HepG2 (cell line): Measurements from ENCODE around the gene BTBD17. TPM values are rescaled to one million over a fixed set of nuclear protein-coding genes. Genes with fewer than 3 reads are reported as not detected.

Experiments
- BHLHE40 ChIP-seq: IDR thresholded peaks from 2 replicates; pipeline ENCODE4 v1.6.1; 2011; ENCODE audit warnings: low read length, improper control_type of control experiment
- CEBPG ChIP-seq: IDR thresholded peaks from 2 replicates; pipeline ENCODE4 v1.6.1; 2016
- ETS1 ChIP-seq: sonication (generic); formaldehyde crosslinking; IDR thresholded peaks from 2 replicates; pipeline ENCODE4 v1.4.0; 2020; ENCODE audit warnings: missing genetic modification reagents
- FIP1L1 ChIP-seq: fragments of 200-400 bp; formaldehyde crosslinking; IDR thresholded peaks from 2 replicates; pipeline ENCODE4 v1.6.1; 2018; ENCODE audit warnings: low read depth, mild to moderate bottlenecking, low read length, moderate library complexity, borderline replicate concordance; ENCODE audit not compliant: insufficient read depth
- HINFP ChIP-seq: sonication (generic); formaldehyde crosslinking; IDR thresholded peaks from 2 replicates; pipeline ENCODE4 v1.4.0; 2020; ENCODE audit warnings: low read depth, mild to moderate bottlenecking, missing genetic modification reagents
- KDM1A ChIP-seq: IDR thresholded peaks from 2 replicates; pipeline ENCODE4 v1.6.1; 2016; ENCODE audit warnings: missing compliant biosample characterization
- MAFK ChIP-seq, 2 experiments: IDR thresholded peaks in 1 of 2; conservative IDR thresholded peaks in 1 of 2; 2 replicates each; pipeline ENCODE4 v1.6.1; 2011; ENCODE audit warnings: improper control_type of control experiment in 2 of 2, low read length in 2 of 2
- MED13 ChIP-seq: sonication (generic); formaldehyde crosslinking; IDR thresholded peaks from 2 replicates; pipeline ENCODE4 v1.5.0; 2020; ENCODE audit warnings: missing genetic modification reagents
- MZF1 ChIP-seq: sonication (generic); formaldehyde crosslinking; IDR thresholded peaks from 2 replicates; pipeline ENCODE4 v1.8.1; 2023; ENCODE audit warnings: mild to moderate bottlenecking, missing genetic modification reagents, borderline replicate concordance
- PLRG1 ChIP-seq: fragments of 450-650 bp; conservative IDR thresholded peaks from 2 replicates; pipeline ENCODE4 v1.6.1; 2016
- POGZ ChIP-seq: sonication (generic); formaldehyde crosslinking; IDR thresholded peaks from 2 replicates; pipeline ENCODE4 v1.4.0; 2020; ENCODE audit warnings: mild to moderate bottlenecking, missing genetic modification reagents
- POLR2G ChIP-seq: fragments of 200-400 bp; formaldehyde crosslinking; IDR thresholded peaks from 2 replicates; pipeline ENCODE4 v1.6.1; 2018; ENCODE audit warnings: mild to moderate bottlenecking, low read depth, low read length, moderate library complexity
- RXRB ChIP-seq: IDR thresholded peaks from 2 replicates; pipeline ENCODE4 v1.6.1; 2016; ENCODE audit warnings: borderline replicate concordance, missing genetic modification reagents, missing compliant biosample characterization
- SIN3A ChIP-seq: IDR thresholded peaks from 2 replicates; pipeline ENCODE4 v1.6.1; 2011; ENCODE audit warnings: low read depth, mild to moderate bottlenecking, control low read depth, low read length, borderline replicate concordance
- SNAI1 ChIP-seq: sonication (generic); formaldehyde crosslinking; IDR thresholded peaks from 2 replicates; pipeline ENCODE4 v1.5.0; 2020; ENCODE audit warnings: mild to moderate bottlenecking, missing genetic modification reagents, borderline replicate concordance
- SRSF1 ChIP-seq: fragments of 200-400 bp; formaldehyde crosslinking; optimal IDR thresholded peaks from 2 replicates; pipeline ENCODE3; 2017; ENCODE audit warnings: mild to moderate bottlenecking, low read depth, low read length, moderate library complexity
- SRSF9 ChIP-seq: fragments of 200-400 bp; formaldehyde crosslinking; IDR thresholded peaks from 2 replicates; pipeline ENCODE4 v1.6.1; 2018; ENCODE audit warnings: borderline replicate concordance, mild to moderate bottlenecking, low read depth, low read length; ENCODE audit not compliant: insufficient read depth, poor library complexity, severe bottlenecking
- YY1 ChIP-seq: IDR thresholded peaks from 2 replicates; pipeline ENCODE4 v1.6.1; 2011; ENCODE audit warnings: low read length, low read depth, moderate library complexity, mild to moderate bottlenecking; ENCODE audit not compliant: insufficient read depth, insufficient replicate concordance
- ZFP41 ChIP-seq: sonication (generic); formaldehyde crosslinking; IDR thresholded peaks from 2 replicates; pipeline ENCODE4 v1.4.0; 2020; ENCODE audit warnings: mild to moderate bottlenecking, missing genetic modification reagents, borderline replicate concordance
- ZNF160 ChIP-seq: sonication (generic); formaldehyde crosslinking; IDR thresholded peaks from 2 replicates; pipeline ENCODE4 v1.8.0; 2022; ENCODE audit warnings: mild to moderate bottlenecking, inconsistent platforms, missing genetic modification reagents
- ZNF33B ChIP-seq: sonication (generic); formaldehyde crosslinking; IDR thresholded peaks from 2 replicates; pipeline ENCODE4 v1.5.1; 2020; ENCODE audit warnings: mild to moderate bottlenecking, missing genetic modification reagents
- ZNF550 ChIP-seq: sonication (generic); formaldehyde crosslinking; IDR thresholded peaks from 2 replicates; pipeline ENCODE4 v1.4.0; 2020; ENCODE audit warnings: mild to moderate bottlenecking, missing genetic modification reagents, borderline replicate concordance
- ZNF569 ChIP-seq: sonication (generic); formaldehyde crosslinking; IDR thresholded peaks from 2 replicates; pipeline ENCODE4 v1.5.0; 2020; ENCODE audit warnings: mild to moderate bottlenecking, missing genetic modification reagents, moderate library complexity, borderline replicate concordance
- ZNF672 ChIP-seq: sonication (generic); formaldehyde crosslinking; IDR thresholded peaks from 2 replicates; pipeline ENCODE4 v1.8.1; 2022; ENCODE audit warnings: missing genetic modification reagents
- ZNF780A ChIP-seq: sonication (generic); formaldehyde crosslinking; IDR thresholded peaks from 2 replicates; pipeline ENCODE4 v1.8.0; 2022; ENCODE audit warnings: mild to moderate bottlenecking, missing genetic modification reagents, moderate library complexity
- ZSCAN12 ChIP-seq: sonication (generic); formaldehyde crosslinking; IDR thresholded peaks from 2 replicates; pipeline ENCODE4 v1.9.0; 2021; ENCODE audit warnings: mild to moderate bottlenecking, missing genetic modification reagents
- polyA plus RNA-seq, 8 experiments: library from polyadenylated mRNA; depleted of rRNA in 3 of 8; stranded (reverse) in 7 of 8; unstranded in 1 of 8; fragments of >200 nt; fragmentation: Illumina TruSeq in 4 of 8; extraction: Trizol in 4 of 8; gene quantifications; 2 replicates each; pipeline versions ENCODE4 v1.2.1 to v1.2.3, GENCODE V29; 2011 to 2016; ENCODE audit warnings: low read depth in 4 of 8, missing spikeins in 1 of 8, mixed read lengths in 1 of 8; ENCODE audit not compliant: insufficient read depth in 1 of 8
- total RNA-seq, 5 experiments: library from RNA; depleted of rRNA; stranded (reverse); fragments of >200 nt; fragmentation: Illumina TruSeq; extraction: Trizol; gene quantifications; 2 replicates each; pipeline ENCODE4 v1.2.3, GENCODE V29; 2016; ENCODE audit warnings: low read depth in 1 of 5
- TF ChIP-seq, protein P1 (sequence below): sonication (generic); formaldehyde crosslinking; conservative IDR thresholded peaks from 2 replicates; pipeline ENCODE4 v1.8.0; 2022; ENCODE audit warnings: missing genetic modification reagents
- TF ChIP-seq, protein P2 (sequence below): sonication (generic); formaldehyde crosslinking; IDR thresholded peaks from 2 replicates; pipeline ENCODE4 v1.8.1; 2023; ENCODE audit warnings: mild to moderate bottlenecking, missing genetic modification reagents

BTBD17 gene
- total and polyA plus RNA-seq, 2 of the 13 experiments (the other 11 are each of a cell fraction or from before 2014, with no cell fraction given) = not detected

- no peak for TF ChIP-seq ZNF160 (CRISPR knock-in tag)
- no peak for TF ChIP-seq ZNF550 (CRISPR knock-in tag)
- TF ChIP-seq ZNF33B (CRISPR knock-in tag) = no peak
- TF ChIP-seq ZNF569 (CRISPR knock-in tag) = no peak
- no peak for TF ChIP-seq POLR2G
- TF ChIP-seq SIN3A = no peak
- no peak for TF ChIP-seq MAFK (conservative IDR thresholded peaks at IDR 0.05 in 1 of 2, IDR thresholded peaks at IDR 0.05 in 1 of 2; ENCODE audit: low read length in 2 of 2)
- no peak for TF ChIP-seq KDM1A (CRISPR knock-in tag)
- TF ChIP-seq ZNF672 (CRISPR knock-in tag) = no peak
- no peak for TF ChIP-seq ZNF780A (CRISPR knock-in tag)
- no peak for TF ChIP-seq ZFP41 (CRISPR knock-in tag)
- TF ChIP-seq MED13 = no peak
- TF ChIP-seq, protein P1, sequence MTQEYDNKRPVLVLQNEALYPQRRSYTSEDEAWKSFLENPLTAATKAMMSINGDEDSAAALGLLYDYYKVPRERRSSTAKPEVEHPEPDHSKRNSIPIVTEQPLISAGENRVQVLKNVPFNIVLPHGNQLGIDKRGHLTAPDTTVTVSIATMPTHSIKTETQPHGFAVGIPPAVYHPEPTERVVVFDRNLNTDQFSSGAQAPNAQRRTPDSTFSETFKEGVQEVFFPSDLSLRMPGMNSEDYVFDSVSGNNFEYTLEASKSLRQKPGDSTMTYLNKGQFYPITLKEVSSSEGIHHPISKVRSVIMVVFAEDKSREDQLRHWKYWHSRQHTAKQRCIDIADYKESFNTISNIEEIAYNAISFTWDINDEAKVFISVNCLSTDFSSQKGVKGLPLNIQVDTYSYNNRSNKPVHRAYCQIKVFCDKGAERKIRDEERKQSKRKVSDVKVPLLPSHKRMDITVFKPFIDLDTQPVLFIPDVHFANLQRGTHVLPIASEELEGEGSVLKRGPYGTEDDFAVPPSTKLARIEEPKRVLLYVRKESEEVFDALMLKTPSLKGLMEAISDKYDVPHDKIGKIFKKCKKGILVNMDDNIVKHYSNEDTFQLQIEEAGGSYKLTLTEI (CRISPR knock-in tag) = no peak
- TF ChIP-seq CEBPG (CRISPR knock-in tag) = no peak; the same call in 1 of the 2 replicates
- no peak for TF ChIP-seq PLRG1
- 0 out of 2 replicates have a peak, but pooled peaks have one; percentile 51 for TF ChIP-seq HINFP (CRISPR knock-in tag)
- TF ChIP-seq SNAI1 (CRISPR knock-in tag) = no peak
- no peak for TF ChIP-seq POGZ (CRISPR knock-in tag)
- TF ChIP-seq SRSF1 = no peak
- no peak for TF ChIP-seq ZSCAN12
- no peak for TF ChIP-seq MZF1 (CRISPR knock-in tag)
- TF ChIP-seq SRSF9 = no peak
- TF ChIP-seq, protein P2, sequence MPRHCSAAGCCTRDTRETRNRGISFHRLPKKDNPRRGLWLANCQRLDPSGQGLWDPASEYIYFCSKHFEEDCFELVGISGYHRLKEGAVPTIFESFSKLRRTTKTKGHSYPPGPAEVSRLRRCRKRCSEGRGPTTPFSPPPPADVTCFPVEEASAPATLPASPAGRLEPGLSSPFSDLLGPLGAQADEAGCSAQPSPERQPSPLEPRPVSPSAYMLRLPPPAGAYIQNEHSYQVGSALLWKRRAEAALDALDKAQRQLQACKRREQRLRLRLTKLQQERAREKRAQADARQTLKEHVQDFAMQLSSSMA (CRISPR knock-in tag) = no peak
- peak; percentile 31; the same call in 1 of the 2 replicates for TF ChIP-seq RXRB
- TF ChIP-seq YY1 = peak; percentile 51
- no peak for TF ChIP-seq FIP1L1
- 0 out of 2 replicates have a peak, but pooled peaks have one; percentile 20 for TF ChIP-seq BHLHE40
- no peak for TF ChIP-seq ETS1 (CRISPR knock-in tag)
Observed at GRCh38 chr17:74354123-74354522, 7.5 kb downstream of the BTBD17 start (continued).
